HepG2 (cell line): Measurements from ENCODE around the gene PIAS1. TPM values are rescaled to one million over a fixed set of nuclear protein-coding genes. Genes with fewer than 3 reads are reported as not detected.
"Not testable (repeated sequence)": the region's sequence is repeated elsewhere in the genome, so short reads cannot be mapped to it uniquely, and the experiment has no call there.

Source experiments
- ATAC-seq: fragments of 200-7000 bp; cut with Tn5 transposase; 3 replicates; pipeline ENCODE4 v1.9.1; 2020; ENCODE audit warnings: mild to moderate bottlenecking, moderate library complexity
- BruUV-seq: library from RNA; stranded (reverse); fragments of 400-500 nt; replicated peaks from 2 replicates; lab custom pipeline; 2021; lab: Mats Ljungman, UMichigan
- CTCF ChIA-PET: fragments of 300-600 bp; formaldehyde crosslinking; extraction: SDS; loops from one replicate; lab custom pipeline; 2021; ENCODE audit warnings: low total read pairs, inconsistent platforms, low intra/inter-chr PET ratio; lab: Yijun Ruan, JAX
- POLR2A ChIA-PET: fragments of 350-600 bp; sonication (Branson Sonifier 250); formaldehyde crosslinking; loops from one replicate; lab custom pipeline; 2020; ENCODE audit warnings: antibody characterized with exemption, inconsistent platforms; lab: Yijun Ruan, JAX
- DNase-seq: peaks from one replicate; pipeline ENCODE4 v3.0.0-alpha.2; 2015; ENCODE audit warnings: low spot score
- FAIRE-seq: peaks from 3 replicates; lab custom pipeline; 2011; peaks lifted over from hg19 to GRCh38; lab: Jason Lieb, UNC
- H2AFZ ChIP-seq: one replicate; pipeline ENCODE4 v1.6.1; 2011; ENCODE audit warnings: low read length, inconsistent platforms
- H3K27ac ChIP-seq: fragments of 300-600 bp; 3 replicates; pipeline ENCODE4 v1.8.0; 2011; ENCODE audit warnings: mixed run types, mild to moderate bottlenecking, mixed read lengths, low read length, inconsistent platforms; ENCODE audit not compliant: insufficient read depth; ENCODE audit errors: extremely low read length
- H3K27me3 ChIP-seq, 2 experiments: fragments of 200-600 bp in 1 of 2; 2 replicates in 1 of 2; 3 replicates in 1 of 2; pipeline versions ENCODE4 v1.6.0 to v1.8.0; 2011; ENCODE audit warnings: low read length in 2 of 2, mild to moderate bottlenecking in 2 of 2, moderate library complexity in 2 of 2, inconsistent platforms in 1 of 2; ENCODE audit not compliant: insufficient read depth in 2 of 2, control insufficient read depth in 1 of 2
- H3K36me3 ChIP-seq, 2 experiments: fragments of 200-600 bp in 1 of 2; replicated peaks in 1 of 2; 2 replicates in 1 of 2; 3 replicates in 1 of 2; pipeline versions ENCODE4 v1.5.1 to v1.8.0; 2011; ENCODE audit warnings: low read length in 2 of 2, inconsistent platforms in 1 of 2; ENCODE audit not compliant: insufficient read depth in 2 of 2, control insufficient read depth in 1 of 2
- H3K4me1 ChIP-seq: 2 replicates; pipeline ENCODE4 v1.5.1; 2012; ENCODE audit warnings: low read length, inconsistent platforms; ENCODE audit not compliant: insufficient read depth
- H3K4me2 ChIP-seq: 2 replicates; pipeline ENCODE4 v1.6.0; 2011; ENCODE audit warnings: low read depth, low read length, inconsistent platforms
- H3K4me3 ChIP-seq, 3 experiments: fragments of 200-600 bp in 1 of 3; sonication (generic), shearing (Covaris generic) in 1 of 3; replicated peaks in 1 of 3; 2 replicates each; pipeline ENCODE4 v1.5.1; 2011 to 2016; ENCODE audit warnings: low read length in 3 of 3, inconsistent platforms in 2 of 3, low read depth in 2 of 3, mild to moderate bottlenecking in 2 of 3, control low read depth in 1 of 3, mixed read lengths in 1 of 3; ENCODE audit not compliant: insufficient read depth in 1 of 3
- H3K79me2 ChIP-seq: one replicate; pipeline ENCODE4 v1.6.1; 2011; ENCODE audit warnings: low read length, inconsistent platforms; ENCODE audit not compliant: insufficient read depth
- H3K9ac ChIP-seq: 2 replicates; pipeline ENCODE4 v1.6.0; 2011; ENCODE audit warnings: mild to moderate bottlenecking, low read depth, low read length, inconsistent platforms; ENCODE audit not compliant: insufficient read depth
- H3K9me3 ChIP-seq: 2 replicates; pipeline ENCODE4 v1.5.1; 2012; ENCODE audit warnings: mild to moderate bottlenecking, low read length
- H4K20me1 ChIP-seq: 2 replicates; pipeline ENCODE4 v1.6.0; 2011; ENCODE audit warnings: inconsistent platforms, mild to moderate bottlenecking, low read length, moderate library complexity; ENCODE audit not compliant: insufficient read depth
- KLF15 ChIP-seq: sonication (generic); formaldehyde crosslinking; IDR thresholded peaks from 2 replicates; pipeline ENCODE4 v1.8.1; 2023; ENCODE audit warnings: borderline replicate concordance, mild to moderate bottlenecking, inconsistent platforms, missing genetic modification reagents, mixed read lengths
- POLR2A ChIP-seq, 2 experiments: IDR thresholded peaks; 2 replicates each; pipeline ENCODE4 v1.6.1; 2011; ENCODE audit warnings: low read depth in 2 of 2, low read length in 2 of 2, mild to moderate bottlenecking in 1 of 2, moderate library complexity in 1 of 2; ENCODE audit not compliant: insufficient read depth in 1 of 2
- TERF1 ChIP-seq: sonication (generic); formaldehyde crosslinking; IDR thresholded peaks from 2 replicates; pipeline ENCODE4 v1.8.0; 2022; ENCODE audit warnings: mild to moderate bottlenecking, missing genetic modification reagents, moderate library complexity
- WGBS: methylation state at CpG from one replicate; pipeline ENCODE4 v1.1.6; 2017; ENCODE audit warnings: low lambda C conversion rate; 5-methylcytosine and 5-hydroxymethylcytosine counted together
- in situ Hi-C: cut with HindIII; loops from 2 replicates; pipeline ENCODE4 v1.10.0; 2017; ENCODE audit warnings: low pct_unique_long_range_greater_than_20kb; ENCODE audit not compliant: extremely low pct_ligation_motif_present
- intact Hi-C: fragments of 100-400 bp; cut with micrococcal nuclease; formaldehyde crosslinking; loops from one replicate; pipeline ENCODE4 v1.10.0; 2022; ENCODE audit not compliant: unreplicated experiment
- polyA plus RNA-seq, 8 experiments: library from polyadenylated mRNA; depleted of rRNA in 3 of 8; stranded (reverse) in 7 of 8; unstranded in 1 of 8; fragments of >200 nt; fragmentation: Illumina TruSeq in 4 of 8; extraction: Trizol in 4 of 8; gene quantifications; 2 replicates each; pipeline versions ENCODE4 v1.2.1 to v1.2.3, GENCODE V29; 2011 to 2016; ENCODE audit warnings: low read depth in 4 of 8, missing spikeins in 1 of 8, mixed read lengths in 1 of 8; ENCODE audit not compliant: insufficient read depth in 1 of 8
- total RNA-seq, 5 experiments: library from RNA; depleted of rRNA; stranded (reverse); fragments of >200 nt; fragmentation: Illumina TruSeq; extraction: Trizol; gene quantifications; 2 replicates each; pipeline ENCODE4 v1.2.3, GENCODE V29; 2016; ENCODE audit warnings: low read depth in 1 of 5
- TF ChIP-seq, protein P1 (sequence below): sonication (generic); formaldehyde crosslinking; IDR thresholded peaks from 2 replicates; pipeline ENCODE4 v1.5.0; 2020; ENCODE audit warnings: mild to moderate bottlenecking, missing genetic modification reagents

PIAS1 gene
- total and polyA plus RNA-seq, 2 of the 13 experiments (the other 11 are each of a cell fraction or from before 2014, with no cell fraction given), result 20.7 to 33.7 TPM

DNA sequence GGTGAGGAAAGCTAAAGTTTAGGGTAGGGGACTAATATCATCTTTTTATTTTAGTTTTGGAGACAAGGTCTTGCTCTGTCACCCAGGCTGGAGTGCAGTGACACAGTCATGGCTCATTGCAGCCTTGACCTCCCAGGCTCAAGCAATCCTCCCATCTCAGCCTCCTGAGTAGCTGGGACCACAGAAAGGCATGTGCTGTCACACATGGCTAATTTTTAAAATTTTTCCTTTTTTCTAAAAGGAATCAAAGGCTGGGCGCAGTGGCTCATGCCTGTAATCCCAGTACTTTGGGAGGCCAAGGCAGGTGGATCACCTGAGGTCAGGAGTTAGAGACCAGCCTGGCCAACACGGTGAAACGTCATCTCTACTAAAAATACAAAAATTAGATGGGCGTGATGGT is 171.3 kb downstream of the PIAS1 start:
- intact Hi-C loops, H3K9me3 ChIP-seq, H3K36me3 ChIP-seq, H2AFZ ChIP-seq, POLR2A ChIA-PET, H4K20me1 ChIP-seq, H3K27ac ChIP-seq, H3K9ac ChIP-seq: not testable (repeated sequence)
- TF ChIP-seq, protein P1, sequence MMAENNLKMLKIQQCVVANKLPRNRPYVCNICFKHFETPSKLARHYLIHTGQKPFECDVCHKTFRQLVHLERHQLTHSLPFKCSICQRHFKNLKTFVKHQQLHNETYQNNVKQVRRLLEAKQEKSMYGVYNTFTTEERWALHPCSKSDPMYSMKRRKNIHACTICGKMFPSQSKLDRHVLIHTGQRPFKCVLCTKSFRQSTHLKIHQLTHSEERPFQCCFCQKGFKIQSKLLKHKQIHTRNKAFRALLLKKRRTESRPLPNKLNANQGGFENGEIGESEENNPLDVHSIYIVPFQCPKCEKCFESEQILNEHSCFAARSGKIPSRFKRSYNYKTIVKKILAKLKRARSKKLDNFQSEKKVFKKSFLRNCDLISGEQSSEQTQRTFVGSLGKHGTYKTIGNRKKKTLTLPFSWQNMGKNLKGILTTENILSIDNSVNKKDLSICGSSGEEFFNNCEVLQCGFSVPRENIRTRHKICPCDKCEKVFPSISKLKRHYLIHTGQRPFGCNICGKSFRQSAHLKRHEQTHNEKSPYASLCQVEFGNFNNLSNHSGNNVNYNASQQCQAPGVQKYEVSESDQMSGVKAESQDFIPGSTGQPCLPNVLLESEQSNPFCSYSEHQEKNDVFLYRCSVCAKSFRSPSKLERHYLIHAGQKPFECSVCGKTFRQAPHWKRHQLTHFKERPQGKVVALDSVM, result peak; percentile 34; the same call in 1 of the 2 replicates
- TF ChIP-seq, all 625 proteins: peak for 1; not testable (repeated sequence) for 624
- FAIRE-seq, DNase-seq, CTCF ChIA-PET, ATAC-seq, H3K4me3 ChIP-seq, H3K4me2 ChIP-seq, H3K27me3 ChIP-seq, BruUV-seq, in situ Hi-C loops: not testable (repeated sequence)
- peaks cover 48% of the 10 kb centered on the region for H3K4me1 ChIP-seq
- H3K79me2 ChIP-seq, result peaks cover 52% of the 10 kb centered on the region
- 96% methylated on average over 4 of the region's 4 CpGs for WGBS

DNA sequence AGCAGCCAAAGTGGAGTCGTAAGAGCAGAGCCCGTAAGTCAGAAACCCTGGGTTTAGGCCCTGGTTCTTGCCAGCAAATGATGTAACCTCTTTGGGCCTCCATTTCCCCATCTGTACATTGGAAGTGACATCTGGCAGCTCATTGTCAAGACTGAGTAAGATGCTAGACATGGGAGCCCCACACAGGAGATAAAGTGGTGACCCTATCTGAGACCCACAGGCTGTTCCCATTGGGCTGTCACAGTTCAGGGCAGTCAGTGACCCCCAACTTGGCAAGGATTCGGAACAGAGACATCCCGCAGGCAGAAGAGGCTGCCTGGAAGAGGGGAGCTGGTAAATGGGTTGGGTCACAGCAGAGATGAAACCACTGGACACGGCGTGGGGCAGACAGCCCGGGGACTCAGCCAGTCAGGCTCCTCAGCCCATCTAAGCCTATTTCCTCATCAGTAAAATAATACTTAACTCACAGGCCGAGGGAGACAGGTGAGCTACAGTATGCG is 173.6 kb downstream of the PIAS1 start:
- in situ Hi-C loops (no loop called here), intact Hi-C loops (no loop called here)
- no peak for DNase-seq
- H3K27ac ChIP-seq, result peak overlapping the region; percentile 89
- peak overlapping the region; percentile 100 for H3K4me2 ChIP-seq
- POLR2A ChIA-PET, result interaction anchor here (0.9 to 3.6 kb wide), 2 partner anchors 33 to 50 kb away, joined by 3 to 18 read pairs; partner anchors contain the start of gene FEM1B
- FAIRE-seq, result no peak
- TF ChIP-seq POLR2A (IDR thresholded peaks at IDR 0.05; ENCODE audit: insufficient read depth in 1 of 2, low read depth in 2 of 2, low read length in 2 of 2) (0 out of 4 replicates have a peak, but pooled peaks of 1 of the 2 experiments have one; percentile 1), KLF15 (CRISPR knock-in tag) (no peak), TERF1 (CRISPR knock-in tag) (no peak)
- no peak overlapping the region for H2AFZ ChIP-seq
- peak overlapping the region; percentile 60 to 82 (median 78) for H3K4me3 ChIP-seq
- BruUV-seq, result no TSS peak
- peaks cover 70% of the 10 kb centered on the region for H3K4me1 ChIP-seq
- H3K79me2 ChIP-seq, result peaks cover 49% of the 10 kb centered on the region
- no peaks in the 10 kb centered on the region; a peak in 1 of 5 replicates for H3K27me3 ChIP-seq
- 29% methylated on average over 6 of the region's 9 CpGs for WGBS
- no peaks in the 10 kb centered on the region for H3K9me3 ChIP-seq
- CTCF ChIA-PET, result no interaction called here
- peak overlapping the region; percentile 81 for H3K9ac ChIP-seq
- no peak for ATAC-seq
- peaks cover 0 to 5% of the 10 kb centered on the region in 2 experiments; a peak in 1 of 5 replicates for H3K36me3 ChIP-seq
- H4K20me1 ChIP-seq, result no peaks in the 10 kb centered on the region; the same call in 1 of the 2 replicates
